ENCODE results near the gene CARS1.

DNA sequence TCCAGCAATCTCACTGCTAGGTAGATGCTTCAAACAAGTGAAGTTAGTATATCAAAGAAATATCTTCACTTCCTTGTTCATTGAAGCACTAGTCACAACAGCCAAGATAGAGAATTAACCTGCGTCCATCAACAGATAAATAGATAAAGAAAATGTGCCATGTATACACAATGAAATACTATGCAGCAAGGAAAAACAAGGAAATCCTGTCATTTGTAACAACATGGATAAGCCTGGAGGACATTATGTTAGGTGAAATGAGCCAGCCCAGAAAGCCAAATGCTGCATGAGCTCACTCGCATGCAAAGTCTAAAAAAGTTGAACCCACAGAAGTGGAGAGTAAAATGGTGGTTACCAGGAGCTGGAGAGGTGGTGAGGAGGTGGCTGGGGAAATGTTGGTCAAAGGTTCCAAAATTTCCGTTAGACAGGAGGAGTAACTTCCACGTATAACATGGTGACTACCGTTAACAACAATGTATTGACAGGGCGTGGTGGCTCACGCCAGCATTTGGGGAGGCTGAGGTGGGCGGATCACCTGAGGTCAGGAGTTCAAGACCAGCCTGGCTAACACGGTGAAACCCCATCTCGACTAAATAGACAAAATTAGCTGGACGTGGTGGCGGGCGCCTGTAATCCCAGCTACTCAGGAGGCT lies 23.6 kb upstream of the CARS1 start:
- TF ChIP-seq POLR2A (IDR thresholded peaks at IDR 0.05) (no peak), EP300 (IDR thresholded peaks at IDR 0.05) (no peak), POLR2AphosphoS5 (IDR thresholded peaks at IDR 0.05) (no peak)
- TF ChIP-seq, protein P1, sequence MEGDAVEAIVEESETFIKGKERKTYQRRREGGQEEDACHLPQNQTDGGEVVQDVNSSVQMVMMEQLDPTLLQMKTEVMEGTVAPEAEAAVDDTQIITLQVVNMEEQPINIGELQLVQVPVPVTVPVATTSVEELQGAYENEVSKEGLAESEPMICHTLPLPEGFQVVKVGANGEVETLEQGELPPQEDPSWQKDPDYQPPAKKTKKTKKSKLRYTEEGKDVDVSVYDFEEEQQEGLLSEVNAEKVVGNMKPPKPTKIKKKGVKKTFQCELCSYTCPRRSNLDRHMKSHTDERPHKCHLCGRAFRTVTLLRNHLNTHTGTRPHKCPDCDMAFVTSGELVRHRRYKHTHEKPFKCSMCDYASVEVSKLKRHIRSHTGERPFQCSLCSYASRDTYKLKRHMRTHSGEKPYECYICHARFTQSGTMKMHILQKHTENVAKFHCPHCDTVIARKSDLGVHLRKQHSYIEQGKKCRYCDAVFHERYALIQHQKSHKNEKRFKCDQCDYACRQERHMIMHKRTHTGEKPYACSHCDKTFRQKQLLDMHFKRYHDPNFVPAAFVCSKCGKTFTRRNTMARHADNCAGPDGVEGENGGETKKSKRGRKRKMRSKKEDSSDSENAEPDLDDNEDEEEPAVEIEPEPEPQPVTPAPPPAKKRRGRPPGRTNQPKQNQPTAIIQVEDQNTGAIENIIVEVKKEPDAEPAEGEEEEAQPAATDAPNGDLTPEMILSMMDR (IDR thresholded peaks at IDR 0.05) = no peak
